HUES6 (cell line): ENCODE results near the gene CCN6.

Experiments used
- H3K27ac ChIP-seq: 2 replicates; pipeline ENCODE4 v1.7.0; 2013; ENCODE audit warnings: low read depth, mild to moderate bottlenecking, low read length, inconsistent platforms
- H3K27me3 ChIP-seq: 2 replicates; pipeline ENCODE4 v1.6.1; 2013; ENCODE audit warnings: low read length; ENCODE audit not compliant: control insufficient read depth, insufficient read depth
- H3K36me3 ChIP-seq: 2 replicates; pipeline ENCODE4 v1.6.1; 2013; ENCODE audit warnings: low read length; ENCODE audit not compliant: control insufficient read depth, insufficient read depth
- H3K4me1 ChIP-seq: 2 replicates; pipeline ENCODE4 v1.6.1; 2013; ENCODE audit warnings: low read length; ENCODE audit not compliant: control insufficient read depth, insufficient read depth
- H3K4me3 ChIP-seq: 2 replicates; pipeline ENCODE4 v1.5.1; 2013; ENCODE audit warnings: low read depth, low read length
- H3K9ac ChIP-seq: one replicate; pipeline ENCODE4 v1.6.1; 2013; ENCODE audit warnings: mild to moderate bottlenecking, low read length
- H3K9me3 ChIP-seq: 2 replicates; pipeline ENCODE4 v1.6.1; 2013; ENCODE audit warnings: low read depth, low read length; ENCODE audit not compliant: control insufficient read depth, insufficient read depth

The CCN6 gene

DNA sequence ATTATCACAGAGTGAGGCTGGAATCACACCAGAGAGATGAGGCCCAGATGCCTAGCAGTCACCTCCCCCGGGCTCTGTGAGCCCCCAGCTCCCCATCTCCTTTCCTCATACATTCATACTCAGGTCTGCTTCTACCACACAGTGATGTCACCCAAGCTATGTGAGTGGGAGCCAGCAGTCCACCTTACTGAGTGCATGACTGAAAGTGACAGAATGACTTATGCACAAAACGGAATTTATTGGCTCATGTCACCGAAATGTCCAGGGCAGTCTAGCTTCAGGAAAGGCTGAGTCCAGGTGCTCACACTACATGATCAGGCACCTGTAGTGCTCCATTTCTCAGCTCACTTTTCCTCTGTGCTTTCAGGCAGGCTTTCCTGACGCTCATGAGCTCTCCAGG is 36.7 kb upstream of the CCN6 start:
- no peak overlapping the region for H3K4me3 ChIP-seq
- H3K4me1 ChIP-seq, result no peaks in the 10 kb centered on the region
- H3K9ac ChIP-seq, result no peak overlapping the region
- no peaks in the 10 kb centered on the region for H3K36me3 ChIP-seq
- no peaks in the 10 kb centered on the region for H3K27me3 ChIP-seq
- H3K9me3 ChIP-seq, result no peaks in the 10 kb centered on the region
- H3K27ac ChIP-seq, result no peak overlapping the region

DNA sequence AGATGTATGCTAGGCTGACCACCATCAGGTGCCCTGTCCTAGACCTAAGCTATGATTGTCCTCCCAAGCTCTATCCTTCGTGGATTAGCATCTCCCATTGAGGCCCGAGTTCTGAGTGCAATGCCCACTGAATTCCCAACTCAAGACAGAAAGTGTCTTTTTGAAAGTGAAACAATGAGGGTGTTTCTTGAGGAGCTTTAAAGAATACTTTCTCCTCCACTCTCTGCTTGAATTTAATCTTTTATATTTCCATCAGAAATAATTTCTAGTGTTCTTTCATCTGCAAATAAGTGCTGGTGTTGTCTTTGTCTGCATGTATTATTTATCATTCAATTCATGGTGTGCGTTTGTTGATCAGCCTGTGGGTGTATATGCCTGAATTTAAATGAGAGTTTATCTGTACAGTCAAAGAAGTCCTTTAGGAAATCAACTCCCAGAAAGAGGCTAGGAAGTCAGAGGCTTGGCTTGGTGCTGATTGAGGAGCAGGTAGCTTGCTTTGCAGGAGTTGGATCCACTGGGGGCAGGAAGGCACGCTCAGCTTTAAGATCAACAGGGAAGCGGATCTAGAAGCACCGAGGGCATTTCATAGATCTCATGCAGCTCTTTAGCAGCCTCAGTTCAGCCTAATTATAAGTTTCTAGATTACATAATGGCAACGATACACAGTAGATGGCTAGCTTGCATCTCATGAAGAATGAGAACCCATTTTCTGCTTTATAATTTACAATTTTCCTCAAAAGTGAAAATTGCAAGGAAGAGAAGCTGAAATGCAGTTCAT is 36.0 kb upstream of the CCN6 start:
- Histone ChIP-seq H3K9me3 (no peaks in the 10 kb centered on the region), H3K36me3 (no peaks in the 10 kb centered on the region), H3K27me3 (no peaks in the 10 kb centered on the region), H3K4me1 (no peaks in the 10 kb centered on the region), H3K9ac (no peak overlapping the region), H3K27ac (no peak overlapping the region), H3K4me3 (no peak overlapping the region)

DNA sequence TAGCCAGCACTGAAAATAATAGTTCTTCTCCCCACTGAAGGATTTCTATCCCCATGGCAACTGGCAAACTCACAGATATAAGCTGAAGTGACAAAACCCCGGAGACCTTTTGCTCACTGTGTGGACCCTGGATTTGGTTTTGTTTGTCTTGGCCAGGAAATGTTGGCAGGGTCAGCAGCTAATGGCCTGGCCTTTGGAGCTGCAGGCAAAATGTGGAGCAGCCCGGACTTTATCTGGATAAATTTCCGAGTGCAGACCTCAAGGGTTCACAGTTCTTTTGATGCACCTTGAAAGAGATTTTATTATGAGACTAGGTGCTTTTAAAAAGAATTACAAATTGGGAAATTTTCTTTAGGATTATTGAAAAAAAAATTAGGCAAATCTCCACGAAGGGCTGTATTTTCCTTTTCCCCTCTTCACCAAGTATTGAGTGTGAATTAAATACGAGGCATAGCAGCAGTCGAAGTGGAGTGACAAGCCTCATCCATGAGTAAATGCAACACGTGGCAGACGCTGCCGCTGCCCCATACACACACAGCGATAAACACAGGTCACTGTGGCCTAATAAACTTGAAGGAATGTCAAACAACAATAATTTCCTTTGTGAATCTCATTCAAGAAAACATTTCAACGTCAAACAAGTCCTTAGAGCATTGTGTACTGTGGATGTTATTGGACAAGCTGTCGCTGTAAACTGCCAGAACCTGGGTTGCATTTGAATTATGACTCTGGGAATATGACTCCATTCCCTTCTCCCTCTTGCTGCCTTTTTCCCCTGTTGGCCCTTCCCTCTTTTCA is 35.1 kb upstream of the CCN6 start:
- no peaks in the 10 kb centered on the region for H3K36me3 ChIP-seq
- H3K9ac ChIP-seq, result no peak overlapping the region
- no peak overlapping the region for H3K4me3 ChIP-seq
- no peaks in the 10 kb centered on the region for H3K27me3 ChIP-seq
- peaks cover 5% of the 10 kb centered on the region for H3K9me3 ChIP-seq
- no peaks in the 10 kb centered on the region for H3K4me1 ChIP-seq
- H3K27ac ChIP-seq, result no peak overlapping the region

DNA sequence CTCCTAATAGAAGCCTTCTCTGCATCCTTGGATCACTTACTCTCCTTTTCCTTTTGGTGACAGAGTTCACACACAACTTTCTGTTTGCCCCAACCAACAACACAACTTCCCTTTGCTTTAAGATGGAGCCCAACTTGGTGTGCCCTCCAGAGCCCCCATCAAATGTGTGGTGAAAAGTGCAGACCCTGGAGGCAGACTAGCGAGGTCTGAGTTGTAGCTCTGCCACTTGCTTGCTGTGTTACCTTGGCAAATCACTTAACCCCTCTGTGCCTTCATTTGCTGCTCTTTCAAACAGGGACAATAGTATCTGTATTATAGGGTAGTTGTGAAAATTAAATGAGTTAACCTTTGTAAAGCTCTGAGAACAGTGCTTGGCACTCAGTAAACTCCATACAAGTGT is 34.3 kb upstream of the CCN6 start:
- H3K36me3 ChIP-seq, result no peaks in the 10 kb centered on the region
- no peak overlapping the region for H3K27ac ChIP-seq
- no peaks in the 10 kb centered on the region for H3K4me1 ChIP-seq
- no peaks in the 10 kb centered on the region for H3K27me3 ChIP-seq
- no peak overlapping the region for H3K9ac ChIP-seq
- H3K9me3 ChIP-seq, result peaks cover 12% of the 10 kb centered on the region
- no peak overlapping the region for H3K4me3 ChIP-seq

DNA sequence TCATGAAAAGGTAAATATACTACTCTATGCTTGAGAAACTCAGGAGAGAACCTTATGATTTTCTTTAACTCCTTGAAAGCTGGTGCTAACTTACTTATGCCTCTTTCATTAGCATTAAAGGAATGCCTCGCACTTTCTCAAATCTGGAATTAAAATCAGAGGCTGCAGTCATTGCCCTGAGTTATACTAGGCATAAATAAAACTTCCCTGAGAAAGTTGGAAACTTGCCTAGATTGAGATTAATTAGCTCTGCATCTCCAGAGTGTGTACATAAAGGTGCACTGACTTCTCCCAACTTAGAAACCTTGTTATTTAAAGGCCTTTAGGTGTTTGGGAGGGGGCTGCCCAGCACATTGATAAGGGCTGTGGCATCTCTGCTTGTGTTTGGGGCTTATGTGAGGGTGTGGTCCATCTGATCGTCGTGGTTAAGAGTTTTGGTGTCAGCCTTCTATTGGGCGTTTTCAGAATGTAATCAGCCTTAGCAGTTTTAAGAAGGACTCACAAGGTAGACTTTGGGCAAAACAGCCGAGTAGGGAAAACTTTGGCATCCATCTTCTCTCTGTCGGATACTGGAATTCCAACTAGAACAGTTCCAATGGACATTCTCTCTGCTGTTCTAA is 32.1 kb upstream of the CCN6 start:
- H3K9me3 ChIP-seq, result peaks cover 12% of the 10 kb centered on the region
- no peak overlapping the region for H3K4me3 ChIP-seq
- no peaks in the 10 kb centered on the region for H3K36me3 ChIP-seq
- H3K27me3 ChIP-seq, result no peaks in the 10 kb centered on the region
- no peaks in the 10 kb centered on the region for H3K4me1 ChIP-seq
- H3K27ac ChIP-seq, result no peak overlapping the region
- H3K9ac ChIP-seq, result no peak overlapping the region

DNA sequence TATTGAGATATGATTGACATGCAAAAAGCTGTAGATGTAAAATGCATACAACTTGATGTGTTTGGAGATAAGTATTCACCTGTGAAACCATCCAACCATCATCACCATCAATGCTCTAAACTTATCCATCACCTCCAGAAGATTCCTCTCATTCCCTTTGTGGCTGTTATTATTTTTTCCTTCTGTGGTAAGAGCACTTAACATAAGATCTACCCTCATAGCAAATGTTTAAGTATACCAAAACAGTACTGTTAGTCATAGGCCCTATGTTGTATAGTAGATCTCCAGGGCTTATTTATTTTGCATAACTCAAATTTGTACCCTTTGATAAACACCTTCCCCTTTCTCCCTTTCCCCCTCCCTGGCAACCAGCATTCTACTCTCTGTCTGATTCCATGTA is 31.2 kb upstream of the CCN6 start:
- Histone ChIP-seq H3K27ac (no peak overlapping the region), H3K9ac (no peak overlapping the region), H3K27me3 (no peaks in the 10 kb centered on the region), H3K36me3 (no peaks in the 10 kb centered on the region), H3K4me1 (no peaks in the 10 kb centered on the region), H3K9me3 (peaks cover 12% of the 10 kb centered on the region), H3K4me3 (no peak overlapping the region)

DNA sequence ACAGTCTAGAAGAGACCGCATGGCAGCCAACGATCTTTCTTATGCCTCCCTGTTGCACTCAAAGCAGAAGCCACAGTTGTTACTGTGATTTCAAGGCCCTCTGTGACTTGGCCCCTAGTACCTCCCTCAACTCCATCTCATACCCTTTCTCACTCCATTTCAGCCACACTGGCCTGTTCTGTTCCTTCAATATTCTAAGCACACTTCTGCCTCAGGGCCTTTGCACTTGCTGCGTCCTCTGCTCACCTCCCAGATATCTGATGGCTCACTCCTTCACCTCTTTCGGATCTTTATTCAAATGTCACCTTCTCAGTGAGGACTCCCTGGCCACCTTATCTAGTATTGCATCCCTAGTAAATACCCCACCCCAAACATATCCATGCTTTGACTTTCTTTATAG is 29.4 kb upstream of the CCN6 start:
- Histone ChIP-seq H3K36me3 (no peaks in the 10 kb centered on the region), H3K4me1 (no peaks in the 10 kb centered on the region), H3K9me3 (peaks cover 12% of the 10 kb centered on the region), H3K27ac (no peak overlapping the region), H3K27me3 (no peaks in the 10 kb centered on the region), H3K4me3 (no peak overlapping the region), H3K9ac (no peak overlapping the region)

DNA sequence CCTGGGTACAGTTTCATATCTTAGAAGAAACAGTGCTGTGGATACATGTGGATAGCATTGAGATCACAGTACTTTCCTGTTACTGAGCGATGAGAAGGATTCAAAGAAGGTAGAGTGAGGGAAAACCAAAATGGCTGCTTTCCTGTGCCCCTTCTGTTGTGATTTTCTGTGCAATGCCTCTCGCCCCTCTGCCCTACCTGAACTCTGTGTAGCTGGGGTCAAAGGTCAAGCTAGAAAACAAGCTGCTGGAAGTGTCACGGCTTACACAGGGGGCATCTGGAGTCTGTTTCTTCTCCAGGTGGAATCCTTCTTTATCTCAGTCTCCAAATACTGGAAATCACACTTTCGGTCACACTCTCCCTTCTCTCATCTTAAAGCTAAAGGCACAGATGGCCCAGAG is 27.0 kb upstream of the CCN6 start:
- Histone ChIP-seq H3K9me3 (peaks cover 12% of the 10 kb centered on the region), H3K4me1 (no peaks in the 10 kb centered on the region), H3K9ac (no peak overlapping the region), H3K27me3 (no peaks in the 10 kb centered on the region), H3K27ac (no peak overlapping the region), H3K4me3 (no peak overlapping the region), H3K36me3 (no peaks in the 10 kb centered on the region)

DNA sequence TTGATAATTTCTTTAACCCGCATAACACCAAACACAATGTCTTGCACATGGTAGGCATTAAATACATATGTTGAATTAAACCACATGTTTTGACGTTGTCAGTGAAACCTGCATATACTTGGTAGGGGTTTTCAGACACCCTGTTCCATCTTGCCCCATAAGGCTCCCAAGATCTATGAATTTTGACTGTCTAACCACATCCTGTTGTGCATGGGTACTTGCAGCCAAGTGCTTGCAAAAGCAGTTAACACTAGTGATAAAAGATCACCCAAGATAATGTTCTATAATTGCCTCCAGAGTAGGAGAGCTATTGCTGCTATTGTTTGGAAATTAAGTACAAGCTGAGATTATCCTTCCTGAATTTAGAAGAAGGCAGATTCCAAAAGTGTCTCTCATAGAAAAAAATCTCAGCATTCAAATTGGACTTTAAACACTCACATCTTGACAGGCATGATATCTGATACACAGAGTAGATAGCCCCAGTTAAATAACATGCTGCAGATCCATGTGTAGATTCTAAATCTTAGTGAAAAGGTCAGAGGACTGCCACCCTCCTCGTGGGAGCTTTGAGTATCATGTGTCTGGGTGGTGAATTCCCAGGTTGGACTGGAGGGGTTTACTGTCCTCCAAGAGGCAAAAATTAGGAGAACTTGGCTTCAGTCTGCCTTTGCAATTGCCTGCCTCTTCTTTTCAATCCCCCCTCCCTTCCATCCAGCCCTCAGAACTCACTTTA is 25.8 kb upstream of the CCN6 start:
- Histone ChIP-seq H3K27me3 (peaks cover 6% of the 10 kb centered on the region; the same call in 1 of the 2 replicates), H3K36me3 (no peaks in the 10 kb centered on the region), H3K4me3 (no peak overlapping the region), H3K9ac (no peak overlapping the region), H3K9me3 (peaks cover 12% of the 10 kb centered on the region), H3K27ac (no peak overlapping the region), H3K4me1 (no peaks in the 10 kb centered on the region)

DNA sequence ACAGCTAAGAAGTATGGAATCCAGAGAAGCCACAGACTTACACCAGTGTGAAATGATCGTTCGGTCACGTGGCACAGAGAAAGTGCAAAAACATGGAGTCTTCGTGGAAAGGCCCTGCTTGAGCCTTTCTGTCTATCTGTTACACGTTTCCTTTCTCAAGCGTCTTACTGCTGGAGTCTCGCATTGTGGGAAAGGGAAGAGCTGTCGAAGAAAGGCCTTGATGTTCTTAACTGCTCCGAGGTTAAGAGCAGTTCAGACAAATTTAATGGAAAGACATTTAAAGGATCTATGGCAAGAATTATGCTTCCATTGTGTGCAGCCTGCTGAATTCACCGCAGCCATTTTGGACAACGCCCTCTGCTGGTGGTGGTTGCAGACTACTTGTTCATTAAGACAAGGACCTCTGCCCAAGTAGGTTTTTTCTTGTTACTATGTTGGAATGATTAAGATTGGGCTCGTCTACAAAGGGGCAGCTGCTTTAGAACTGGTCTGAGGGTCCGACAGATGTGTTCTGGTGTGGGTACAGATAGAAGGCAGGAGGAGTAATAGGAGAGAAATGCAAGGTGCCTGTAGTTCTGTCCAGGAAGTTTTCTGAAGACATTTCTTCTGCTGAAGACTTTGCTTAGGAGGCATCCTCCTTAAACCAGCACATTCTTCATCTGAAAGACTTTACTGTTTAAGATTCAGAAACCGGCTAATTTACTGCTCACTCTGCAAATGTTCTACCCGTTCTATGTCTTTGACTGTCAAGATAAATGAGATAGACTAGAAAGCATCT is 24.7 kb upstream of the CCN6 start:
- Histone ChIP-seq H3K27ac (no peak overlapping the region), H3K4me1 (peaks cover 3% of the 10 kb centered on the region)

More for the DNA sequence above, 24.7 kb upstream of the CCN6 start:
- Histone ChIP-seq H3K27me3 (peaks cover 11% of the 10 kb centered on the region; the same call in 1 of the 2 replicates), H3K36me3 (no peaks in the 10 kb centered on the region), H3K9me3 (peaks cover 3% of the 10 kb centered on the region; the same call in 1 of the 2 replicates), H3K9ac (no peak overlapping the region), H3K4me3 (no peak overlapping the region)
